HG02970 (cell line): ENCODE results near the gene AP3S2.
"Not testable (repeated sequence)": the region's sequence is repeated elsewhere in the genome, so short reads cannot be mapped to it uniquely, and the experiment has no call there.

Experiments used
- ATAC-seq: cut with Tn5 transposase; IDR thresholded peaks from one replicate; pipeline ENCODE4 v1.9.1; 2021; ENCODE audit warnings: mild to moderate bottlenecking, moderate library complexity, moderate number of reproducible peaks; ENCODE audit not compliant: unreplicated experiment, low FRiP score

The AP3S2 gene

GRCh38 chr15:89837134-89837829, 56.5 kb downstream of the AP3S2 start:
- no peak for ATAC-seq

GRCh38 chr15:89836267-89837133, 57.3 kb downstream of the AP3S2 start:
- ATAC-seq, result no peak

GRCh38 chr15:89835176-89835564, 58.6 kb downstream of the AP3S2 start:
- no peak for ATAC-seq

GRCh38 chr15:89834465-89835175, 59.2 kb downstream of the AP3S2 start:
- not testable (repeated sequence) for ATAC-seq

- ATAC-seq, result no peak
Observed at GRCh38 chr15:89833966-89834365, 59.8 kb downstream of the AP3S2 start.

GRCh38 chr15:89830639-89831038, 63.2 kb downstream of the AP3S2 start:
- ATAC-seq, result no peak

- no peak for ATAC-seq
Observed at GRCh38 chr15:89829616-89830440, 64.0 kb downstream of the AP3S2 start.

GRCh38 chr15:89829161-89829560, 64.6 kb downstream of the AP3S2 start:
- ATAC-seq, result no peak

- no peak for ATAC-seq
Observed at GRCh38 chr15:89828281-89829145, 65.3 kb downstream of the AP3S2 start.

- no peak for ATAC-seq
Observed at GRCh38 chr15:89827829-89828228, 66.0 kb downstream of the AP3S2 start.

GRCh38 chr15:89826671-89827655, 66.8 kb downstream of the AP3S2 start:
- ATAC-seq, result no peak

- ATAC-seq, result no peak
Observed at GRCh38 chr15:89825271-89825940, 68.4 kb downstream of the AP3S2 start.

- no peak for ATAC-seq
Observed at GRCh38 chr15:89824607-89824867, 69.3 kb downstream of the AP3S2 start.

GRCh38 chr15:89823836-89824606, 69.8 kb downstream of the AP3S2 start:
- no peak for ATAC-seq

- no peak for ATAC-seq
Observed at GRCh38 chr15:89822951-89823711, 70.7 kb downstream of the AP3S2 start.

- ATAC-seq, result no peak
Observed at GRCh38 chr15:89822611-89822950, 71.2 kb downstream of the AP3S2 start.

GRCh38 chr15:89822026-89822425, 71.8 kb downstream of the AP3S2 start:
- ATAC-seq, result no peak
